ENCODE measurements around the gene KRTAP13-1.

The KRTAP13-1 gene

GRCh38 chr21:30395731-30396130, at the start of gene KRTAP13-1:
Gene KRTAP13-1 (plus strand): TSS chr21:30396031. CDS start chr21:30396087, 56 bp downstream.
- TF ChIP-seq CTCF (IDR thresholded peaks at IDR 0.05; ENCODE audit: extremely low read depth, insufficient read depth, missing control alignments) = no peak
- in situ Hi-C loops (cut with MboI; ENCODE audit: low pct_unique_long_range_greater_than_20kb, low sequenced_read_pairs, unreplicated experiment) = no loop called here
- no peak for DNase-seq (ENCODE audit: low spot score)

GRCh38 chr21:30348506-30348905, 47.3 kb upstream of the KRTAP13-1 start, which contains the start of gene KRTAP23-1:
Gene KRTAP23-1 (minus strand): TSS chr21:30348606. CDS start chr21:30348606, 0 bp downstream.
- TF ChIP-seq CTCF (IDR thresholded peaks at IDR 0.05; ENCODE audit: extremely low read depth, insufficient read depth, missing control alignments) = no peak
- in situ Hi-C loops (cut with MboI; ENCODE audit: low pct_unique_long_range_greater_than_20kb, low sequenced_read_pairs, unreplicated experiment) = no loop called here
- DNase-seq (ENCODE audit: low spot score) = no peak

GRCh38 chr21:30349572-30349971, 46.3 kb upstream of the KRTAP13-1 start:
- DNase-seq (ENCODE audit: low spot score) = no peak
- no peak for TF ChIP-seq CTCF (IDR thresholded peaks at IDR 0.05; ENCODE audit: extremely low read depth, insufficient read depth, missing control alignments)
- in situ Hi-C loops (cut with MboI; ENCODE audit: low pct_unique_long_range_greater_than_20kb, low sequenced_read_pairs, unreplicated experiment) = no loop called here

- TF ChIP-seq CTCF (IDR thresholded peaks at IDR 0.05; ENCODE audit: extremely low read depth, insufficient read depth, missing control alignments) = no peak
- in situ Hi-C loops (cut with MboI; ENCODE audit: low pct_unique_long_range_greater_than_20kb, low sequenced_read_pairs, unreplicated experiment) = loop anchor here (25.0 kb wide), 1 partner anchor 111 kb away; no protein-coding TSS in a partner anchor
- DNase-seq (ENCODE audit: low spot score) = no peak
Observed at GRCh38 chr21:30351534-30351933, 44.3 kb upstream of the KRTAP13-1 start.

- in situ Hi-C loops (cut with MboI; ENCODE audit: low pct_unique_long_range_greater_than_20kb, low sequenced_read_pairs, unreplicated experiment) = loop anchor here (25.0 kb wide), 1 partner anchor 108 kb away; no protein-coding TSS in a partner anchor
- DNase-seq (ENCODE audit: low spot score) = no peak
- TF ChIP-seq CTCF (IDR thresholded peaks at IDR 0.05; ENCODE audit: extremely low read depth, insufficient read depth, missing control alignments) = no peak
Observed at GRCh38 chr21:30354308-30355005, 41.4 kb upstream of the KRTAP13-1 start.

- DNase-seq (ENCODE audit: low spot score) = no peak
- in situ Hi-C loops (cut with MboI; ENCODE audit: low pct_unique_long_range_greater_than_20kb, low sequenced_read_pairs, unreplicated experiment) = loop anchor here (25.0 kb wide), 1 partner anchor 106 kb away; no protein-coding TSS in a partner anchor
- no peak for TF ChIP-seq CTCF (IDR thresholded peaks at IDR 0.05; ENCODE audit: extremely low read depth, insufficient read depth, missing control alignments)
Observed at GRCh38 chr21:30355906-30356305, 39.9 kb upstream of the KRTAP13-1 start.
